Progenitor cell of endocrine pancreas (in vitro differentiated cells): ENCODE results near the gene LCN2. TPM values are rescaled to one million over a fixed set of nuclear protein-coding genes. Genes with fewer than 3 reads are reported as not detected.

ENCODE experiments used
- DNase-seq: peaks from one replicate; pipeline ENCODE4 v3.0.0; 2021; ENCODE audit warnings: low spot score; ENCODE audit not compliant: unreplicated experiment
- H3K27ac Mint-ChIP-seq: 2 replicates; pipeline ENCODE4 v1.8.0; 2021; ENCODE audit warnings: mild to moderate bottlenecking, moderate library complexity, mixed read lengths
- H3K27me3 Mint-ChIP-seq: 2 replicates; pipeline ENCODE4 v1.8.0; 2021; ENCODE audit warnings: mixed read lengths
- H3K36me3 Mint-ChIP-seq: 2 replicates; pipeline ENCODE4 v1.8.0; 2022; ENCODE audit warnings: mixed read lengths; ENCODE audit not compliant: insufficient read depth
- H3K4me1 Mint-ChIP-seq: 2 replicates; pipeline ENCODE4 v1.8.0; 2021; ENCODE audit warnings: low read depth, mixed read lengths
- H3K4me3 Mint-ChIP-seq: 2 replicates; pipeline ENCODE4 v1.8.0; 2021; ENCODE audit warnings: low read depth, mild to moderate bottlenecking, moderate library complexity, mixed read lengths
- H3K9me3 Mint-ChIP-seq: 2 replicates; pipeline ENCODE4 v1.8.0; 2021; ENCODE audit warnings: low read depth, mixed read lengths
- CTCF ChIP-seq: fragments of 200-600 bp; sonication (generic); IDR thresholded peaks from one replicate; pipeline ENCODE4 v1.5.0; 2021; ENCODE audit warnings: antibody characterized with exemption, mild to moderate bottlenecking; ENCODE audit not compliant: unreplicated experiment
- total RNA-seq: library from RNA; stranded (reverse); gene quantifications from 2 replicates; pipeline ENCODE4 v1.2.1, GENCODE V29; 2021

Gene LCN2
- total RNA-seq, 1 donor from 2014 or later, result not detected

GRCh38 chr9:128102196-128102595 is 47.1 kb upstream of the LCN2 start:
- peaks cover 21% of the 10 kb centered on the region for H3K4me1 Mint-ChIP-seq

GRCh38 chr9:128102861-128103588 is 46.2 kb upstream of the LCN2 start:
- peak overlapping the region; percentile 77 for H3K27ac Mint-ChIP-seq
- no peak for TF ChIP-seq CTCF
- no peaks in the 10 kb centered on the region for H3K9me3 Mint-ChIP-seq
- no peak overlapping the region for H3K4me3 Mint-ChIP-seq
- H3K36me3 Mint-ChIP-seq, result peaks cover 12% of the 10 kb centered on the region
- H3K27me3 Mint-ChIP-seq, result no peaks in the 10 kb centered on the region
- DNase-seq, result no peak
- H3K4me1 Mint-ChIP-seq, result peaks cover 20% of the 10 kb centered on the region

More at GRCh38 chr9:128102196-128102595, 47.1 kb upstream of the LCN2 start:
- Mint-ChIP-seq H3K9me3 (no peaks in the 10 kb centered on the region), H3K4me3 (no peak overlapping the region), H3K36me3 (peaks cover 10% of the 10 kb centered on the region), H3K27ac (peak overlapping the region; percentile 12), H3K27me3 (no peaks in the 10 kb centered on the region)
- no peak for DNase-seq
- no peak for TF ChIP-seq CTCF

DNA sequence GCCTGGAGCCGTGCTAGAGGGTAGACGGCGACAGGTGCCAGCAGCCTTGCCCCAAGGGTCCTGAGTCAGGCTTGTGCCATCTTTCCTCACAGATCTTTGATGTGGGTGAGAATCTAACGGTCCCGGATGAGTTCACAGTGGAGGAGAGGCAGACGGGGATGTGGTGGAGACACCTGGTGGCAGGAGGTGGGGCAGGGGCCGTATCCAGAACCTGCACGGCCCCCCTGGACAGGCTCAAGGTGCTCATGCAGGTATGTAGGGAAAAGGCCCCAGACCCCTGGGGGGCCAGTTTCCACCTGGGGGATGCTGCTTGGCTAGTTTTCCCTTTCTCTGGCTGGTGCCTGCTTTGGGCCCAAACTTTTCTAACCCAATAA is 45.7 kb upstream of the LCN2 start:
- Mint-ChIP-seq H3K4me1 (peaks cover 17% of the 10 kb centered on the region), H3K4me3 (no peak overlapping the region), H3K36me3 (peaks cover 12% of the 10 kb centered on the region), H3K27ac (peak overlapping the region; percentile 77), H3K27me3 (no peaks in the 10 kb centered on the region), H3K9me3 (no peaks in the 10 kb centered on the region)
- peak; percentile 34 for TF ChIP-seq CTCF
- DNase-seq, result no peak

- Mint-ChIP-seq H3K4me1 (peaks cover 11% of the 10 kb centered on the region), H3K9me3 (no peaks in the 10 kb centered on the region), H3K27me3 (no peaks in the 10 kb centered on the region), H3K27ac (peak overlapping the region; percentile 33), H3K36me3 (peaks cover 12% of the 10 kb centered on the region), H3K4me3 (no peak overlapping the region)
- no peak for TF ChIP-seq CTCF
- DNase-seq, result no peak
These were observed 45.1 kb upstream of the LCN2 start for GRCh38 chr9:128104171-128104618.

DNA sequence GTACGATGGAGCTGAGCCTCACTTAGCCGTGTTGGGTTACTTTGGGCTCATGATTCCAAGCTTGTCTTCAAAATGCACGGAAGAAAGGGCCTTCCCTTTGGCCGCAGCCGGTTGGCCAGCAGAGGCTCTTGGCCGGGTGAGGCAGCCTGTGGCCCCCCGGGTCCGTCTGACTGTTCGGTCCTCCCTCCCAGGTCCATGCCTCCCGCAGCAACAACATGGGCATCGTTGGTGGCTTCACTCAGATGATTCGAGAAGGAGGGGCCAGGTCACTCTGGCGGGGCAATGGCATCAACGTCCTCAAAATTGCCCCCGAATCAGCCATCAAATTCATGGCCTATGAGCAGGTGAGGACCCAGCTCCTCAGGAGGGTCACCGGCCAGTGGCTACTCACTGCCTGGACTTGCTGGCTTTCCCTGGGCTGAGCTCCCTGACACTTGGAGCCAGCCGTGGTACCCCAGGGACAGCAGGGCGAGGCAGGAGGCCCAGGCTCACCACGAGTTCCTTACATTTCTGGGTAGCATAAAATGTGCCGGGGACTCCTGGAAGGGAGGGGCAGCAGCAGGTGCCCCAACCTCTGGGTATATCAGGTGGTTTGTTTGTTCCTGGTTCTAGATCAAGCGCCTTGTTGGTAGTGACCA is 43.6 kb upstream of the LCN2 start:
- Mint-ChIP-seq H3K4me3 (no peak overlapping the region), H3K4me1 (no peaks in the 10 kb centered on the region), H3K36me3 (peaks cover 12% of the 10 kb centered on the region), H3K9me3 (no peaks in the 10 kb centered on the region), H3K27me3 (no peaks in the 10 kb centered on the region), H3K27ac (no peak overlapping the region)
- TF ChIP-seq CTCF, result no peak
- DNase-seq, result no peak
